CMK (cell line): ENCODE data around the gene TPD52L1.
"Not testable (repeated sequence)": the region's sequence is repeated elsewhere in the genome, so short reads cannot be mapped to it uniquely, and the experiment has no call there.

Source experiments
- DNase-seq: peaks from one replicate; pipeline ENCODE4 v3.0.0-alpha.2; 2010; ENCODE audit warnings: low read depth

The TPD52L1 gene

DNA sequence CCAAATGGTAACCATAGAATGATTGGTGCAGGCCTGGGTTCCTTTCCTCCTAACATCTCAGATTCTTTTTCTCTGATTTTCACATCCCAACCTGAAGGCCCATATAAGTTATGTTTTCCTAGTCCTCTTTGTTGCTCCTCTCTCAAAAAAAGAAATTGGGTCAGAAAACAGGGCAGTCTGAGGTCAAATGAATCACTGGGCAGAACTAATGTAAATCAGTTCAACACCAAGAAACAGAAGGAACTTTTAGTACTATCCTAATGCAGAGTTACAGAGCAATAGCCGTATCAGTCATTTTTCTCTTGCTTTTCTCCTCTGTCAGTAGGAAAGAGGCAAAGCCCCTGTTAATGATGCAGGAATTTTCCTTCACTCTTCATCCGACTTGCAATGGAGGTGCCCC lies 11.0 kb upstream of the TPD52L1 start:
- no peak for DNase-seq

DNA sequence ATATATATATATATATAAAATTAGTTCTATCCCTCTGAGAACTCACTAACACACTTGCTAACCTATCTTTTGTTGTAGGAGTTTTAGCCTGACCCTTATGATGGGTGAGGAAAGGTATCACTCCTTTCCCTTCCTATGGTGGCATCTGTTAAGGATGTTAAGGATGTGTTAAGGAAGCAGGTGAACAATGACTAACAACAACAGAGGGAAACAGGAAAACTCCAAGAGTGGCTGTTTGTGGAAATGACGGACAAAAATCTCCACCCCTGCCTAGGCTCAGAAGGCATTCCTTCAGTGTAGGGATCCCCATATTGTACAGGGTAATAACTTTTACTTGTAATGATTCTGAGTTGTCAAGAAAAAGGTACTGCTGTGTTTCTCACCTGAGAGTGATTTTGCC lies 8.8 kb upstream of the TPD52L1 start:
- no peak for DNase-seq

- DNase-seq: no peak
Measured at GRCh38 chr6:125149256-125150144, 4.1 kb upstream of the TPD52L1 start.

- DNase-seq: no peak
Measured at GRCh38 chr6:125151700-125152099, 1.9 kb upstream of the TPD52L1 start.

DNA sequence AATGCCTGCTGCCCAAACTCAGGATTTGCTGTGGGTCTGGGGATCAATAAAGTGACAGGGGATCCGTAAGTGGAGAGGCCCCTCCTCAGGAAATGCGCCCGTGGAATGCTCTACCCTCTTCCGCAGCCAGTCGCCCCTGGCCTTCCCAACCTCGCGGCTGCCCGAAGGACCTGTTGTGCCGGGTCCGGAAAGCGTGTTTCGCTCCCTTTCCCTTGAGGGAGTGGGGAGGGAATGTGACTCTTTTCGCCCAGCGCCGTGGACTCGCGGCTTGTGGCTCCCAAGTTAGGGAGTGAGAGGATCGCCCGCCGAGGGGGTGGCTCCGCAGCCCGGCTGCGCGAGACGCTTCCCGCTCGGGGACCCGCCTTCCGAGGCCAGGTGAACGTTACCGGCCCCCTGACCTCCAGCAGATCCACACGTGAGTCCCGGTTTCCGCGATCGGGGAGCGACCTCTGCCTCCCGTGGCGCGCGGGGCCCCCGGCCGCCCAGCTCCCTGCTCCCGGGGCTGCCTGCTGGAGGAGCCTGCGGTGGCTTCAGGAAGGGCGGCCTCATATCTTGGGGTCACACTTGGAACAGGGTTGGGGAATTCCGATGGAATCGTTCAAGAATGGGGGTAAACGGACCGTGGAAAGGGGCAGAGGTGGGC lies 666 bp downstream of the TPD52L1 start:
- DNase-seq: no peak

- DNase-seq: no peak
Measured at GRCh38 chr6:125154761-125155135, 1.2 kb downstream of the TPD52L1 start.

DNA sequence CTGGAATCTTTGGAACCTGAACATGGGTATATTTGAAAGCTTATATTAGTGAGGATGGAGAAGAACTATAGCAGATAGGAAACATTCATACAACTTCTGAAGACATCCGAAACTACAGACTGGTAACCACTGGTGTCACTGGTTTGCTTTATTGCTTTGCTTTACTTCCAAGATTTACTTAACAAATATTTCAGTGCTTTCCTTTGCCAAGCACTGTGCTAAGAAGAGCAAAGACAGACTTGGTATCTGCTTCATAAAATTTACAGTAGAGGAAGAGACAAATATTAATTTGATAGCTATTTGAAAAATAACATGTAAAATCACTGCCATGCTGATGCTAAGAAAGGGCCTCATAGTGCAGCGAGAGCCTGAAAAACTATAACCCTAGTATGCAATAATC lies 1.8 kb downstream of the TPD52L1 start:
- no peak for DNase-seq

GRCh38 chr6:125156496-125156895 lies 2.9 kb downstream of the TPD52L1 start:
- DNase-seq: no peak

- DNase-seq: no peak
Measured at GRCh38 chr6:125157280-125157679, 3.7 kb downstream of the TPD52L1 start.

- DNase-seq: no peak
Measured at GRCh38 chr6:125157725-125158124, 4.2 kb downstream of the TPD52L1 start.

GRCh38 chr6:125163339-125163738 lies 9.8 kb downstream of the TPD52L1 start:
- DNase-seq: not testable (repeated sequence)

- no peak for DNase-seq
Measured at GRCh38 chr6:125163811-125164210, 10.2 kb downstream of the TPD52L1 start.

DNA sequence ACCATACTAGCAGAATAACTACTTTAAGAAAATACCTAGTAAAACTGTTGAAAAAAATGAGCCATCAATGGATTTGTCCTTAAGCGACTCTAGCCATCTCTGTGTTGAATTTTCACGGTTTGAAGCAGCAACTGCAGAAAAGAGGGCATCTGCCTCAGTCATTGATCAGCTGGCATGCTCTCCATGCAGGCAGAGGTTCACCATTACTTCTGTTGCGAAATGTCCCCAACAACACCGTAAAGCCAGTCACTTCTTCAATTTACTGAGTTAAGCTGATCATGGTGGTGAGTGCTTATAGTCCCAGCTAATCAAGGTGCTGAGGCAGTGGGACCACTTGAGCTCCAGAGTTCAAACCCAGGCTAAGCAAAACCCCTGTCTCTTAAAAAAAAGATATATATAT lies 11.1 kb downstream of the TPD52L1 start:
- DNase-seq: no peak

- no peak for DNase-seq
Measured at GRCh38 chr6:125165256-125165655, 11.7 kb downstream of the TPD52L1 start.

GRCh38 chr6:125165776-125166175 lies 12.2 kb downstream of the TPD52L1 start:
- no peak for DNase-seq

DNA sequence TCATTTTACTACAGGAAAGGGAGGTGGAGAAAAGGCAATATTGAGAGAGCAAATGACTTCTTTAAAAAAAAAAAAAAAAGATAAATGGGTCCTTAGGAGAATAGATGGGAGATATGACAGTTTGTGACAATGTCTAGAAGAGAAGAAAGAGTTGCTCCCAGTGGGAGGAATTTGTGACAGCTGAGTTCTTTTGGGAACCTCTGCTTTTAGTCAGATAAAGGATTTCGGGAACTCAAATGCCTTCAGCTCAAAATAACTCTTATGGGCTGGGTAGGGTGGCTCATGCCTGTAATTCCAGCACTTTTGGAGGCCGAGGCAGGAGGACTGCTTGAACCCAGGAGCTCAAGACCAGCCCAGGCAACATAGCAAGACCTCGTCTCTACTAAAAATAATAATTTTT lies 13.1 kb downstream of the TPD52L1 start:
- DNase-seq: no peak

DNA sequence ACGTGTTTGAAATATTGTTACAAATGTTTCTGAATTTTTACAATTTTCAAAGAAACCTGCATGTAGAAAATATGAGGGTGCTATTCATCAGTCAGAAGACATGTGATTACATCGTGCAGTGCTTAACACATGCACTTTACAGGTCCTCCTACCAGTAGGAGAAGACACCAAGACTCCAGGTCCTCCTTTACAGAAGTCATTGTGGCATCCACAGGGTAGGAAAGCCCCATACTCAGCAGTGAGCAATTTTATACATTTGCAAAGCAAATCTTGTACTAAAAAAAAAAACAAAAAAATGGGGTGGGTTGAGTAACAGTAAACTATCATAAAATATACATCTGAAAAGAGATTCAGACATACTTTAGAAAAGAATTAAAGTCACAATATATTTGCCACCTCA lies 14.0 kb downstream of the TPD52L1 start:
- no peak for DNase-seq

DNA sequence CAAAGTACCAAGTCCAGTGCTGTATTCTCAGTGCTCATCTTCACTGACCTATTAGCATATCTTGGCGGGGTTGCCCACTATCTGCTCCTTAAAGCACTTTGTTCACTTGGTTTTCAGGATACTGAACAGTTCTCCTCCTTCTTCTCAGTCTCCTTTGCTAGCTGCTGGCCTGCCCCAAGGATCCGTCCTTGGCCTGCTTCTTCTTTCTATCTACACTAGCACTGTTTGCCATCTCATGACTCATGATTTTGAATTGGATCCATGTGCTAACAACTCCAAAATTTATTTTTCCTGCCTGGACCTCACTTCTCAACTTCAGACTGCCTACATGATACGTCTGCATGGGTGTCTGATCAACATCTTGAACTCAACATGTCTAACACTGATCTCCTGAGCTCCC lies 15.5 kb downstream of the TPD52L1 start:
- DNase-seq: no peak

DNA sequence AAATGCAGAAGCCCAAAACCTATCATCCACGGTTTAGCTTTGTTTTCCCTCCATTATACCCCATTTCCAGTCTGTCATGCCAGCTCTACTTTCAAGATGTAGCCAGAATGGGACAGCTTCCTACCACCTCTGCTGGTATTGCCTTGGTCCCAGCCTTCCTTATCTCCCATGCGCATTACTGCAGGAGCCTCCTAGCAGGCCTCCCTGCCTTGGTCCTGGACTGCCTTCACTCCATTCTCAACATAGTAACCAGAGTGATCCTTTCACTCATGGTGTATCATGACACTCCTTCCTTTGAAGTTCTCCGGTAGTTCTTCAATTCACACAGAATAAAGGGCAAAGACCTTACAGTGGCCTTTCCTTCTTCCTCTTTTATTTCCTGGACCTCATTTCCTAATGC lies 15.9 kb downstream of the TPD52L1 start:
- no peak for DNase-seq

GRCh38 chr6:125170376-125170775 lies 16.8 kb downstream of the TPD52L1 start:
- DNase-seq: no peak

DNA sequence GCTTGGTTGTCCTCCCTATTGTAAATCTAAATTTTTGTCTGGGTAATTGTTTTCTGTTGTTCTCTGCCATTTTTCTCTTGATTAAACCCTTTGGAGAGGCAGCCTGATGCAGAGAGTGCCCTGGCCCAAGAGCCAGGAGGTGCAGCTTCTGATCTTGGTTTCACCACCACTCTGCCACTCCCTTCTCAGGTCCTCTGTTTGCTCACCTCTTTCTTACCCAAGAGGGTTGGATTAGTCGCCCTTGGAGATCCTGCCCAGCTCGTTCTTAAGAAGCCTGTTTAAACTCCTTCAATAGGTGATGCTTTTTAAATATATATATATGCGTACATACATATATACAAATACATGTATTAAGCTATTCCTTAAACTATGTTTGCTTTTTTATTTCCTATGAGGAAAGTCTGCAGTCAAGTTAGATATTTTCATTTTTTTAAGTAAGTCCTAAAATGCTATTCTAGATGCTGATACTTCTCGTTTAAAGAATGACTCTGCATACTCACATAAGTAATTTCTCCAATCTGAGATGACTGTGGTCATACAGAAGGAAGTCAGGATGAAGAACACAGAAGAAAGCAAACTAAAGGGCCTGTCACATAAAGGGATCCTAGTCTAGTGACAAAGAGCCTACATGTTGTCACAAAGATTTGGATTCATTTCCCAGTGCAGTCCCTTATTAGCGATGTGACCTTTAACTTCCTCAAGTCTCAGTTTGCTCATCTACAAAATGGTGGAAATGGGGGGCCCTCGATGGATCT lies 19.9 kb downstream of the TPD52L1 start:
- no peak for DNase-seq

DNA sequence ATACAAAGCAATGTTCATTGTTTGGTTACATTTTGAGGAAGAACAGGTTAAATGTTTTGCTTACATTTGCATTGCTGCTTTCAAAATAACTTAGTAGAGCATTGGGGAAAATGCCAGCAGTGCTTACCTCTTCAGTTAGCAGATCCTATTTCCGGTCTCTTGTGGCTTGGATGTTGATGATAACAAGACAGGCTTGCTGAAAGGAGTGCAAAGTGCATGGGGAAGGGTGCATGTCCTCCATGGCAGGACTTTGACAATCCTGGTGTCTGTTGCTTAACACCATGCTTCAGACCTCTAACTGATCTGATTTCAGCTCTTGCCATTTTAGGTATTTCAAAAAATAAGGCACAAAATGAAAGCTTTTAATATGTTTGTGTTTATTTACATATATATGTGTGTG lies 21.1 kb downstream of the TPD52L1 start:
- no peak for DNase-seq

- DNase-seq: no peak
Measured at GRCh38 chr6:125175466-125176048, 22.0 kb downstream of the TPD52L1 start.
